HepG2 (cell line): ENCODE data around the gene SLC16A3. TPM values are rescaled to one million over a fixed set of nuclear protein-coding genes. Genes with fewer than 3 reads are reported as not detected.

Experiments used
- AFF4 ChIP-seq: sonication (generic); formaldehyde crosslinking; IDR thresholded peaks from 2 replicates; pipeline ENCODE4 v1.4.0; 2020; ENCODE audit warnings: missing genetic modification reagents
- CSRNP2 ChIP-seq: sonication (generic); formaldehyde crosslinking; conservative IDR thresholded peaks from 2 replicates; pipeline ENCODE4 v1.8.0; 2022; ENCODE audit warnings: low read depth, missing genetic modification reagents
- EP300 ChIP-seq, 3 experiments: sonication (generic) in 1 of 3; formaldehyde crosslinking in 1 of 3; IDR thresholded peaks; 2 replicates each; pipeline versions ENCODE4 v1.5.1 to v1.6.1; 2011 to 2020; ENCODE audit warnings: low read depth in 2 of 3, low read length in 2 of 3, borderline replicate concordance in 1 of 3, improper control_type of control experiment in 1 of 3, mild to moderate bottlenecking in 1 of 3, missing genetic modification reagents in 1 of 3, moderate library complexity in 1 of 3
- HOMEZ ChIP-seq: IDR thresholded peaks from 2 replicates; pipeline ENCODE4 v1.6.1; 2016; ENCODE audit warnings: low read depth
- KDM5B ChIP-seq: sonication (generic); formaldehyde crosslinking; IDR thresholded peaks from 2 replicates; pipeline ENCODE4 v1.4.0; 2020; ENCODE audit warnings: missing genetic modification reagents, mild to moderate bottlenecking, borderline replicate concordance
- KLF16 ChIP-seq, 2 experiments: sonication (generic) in 1 of 2; formaldehyde crosslinking in 1 of 2; IDR thresholded peaks; 2 replicates each; pipeline versions ENCODE4 v1.6.1 to v1.8.0; 2016 to 2023; ENCODE audit warnings: missing genetic modification reagents in 2 of 2, missing compliant biosample characterization in 1 of 2
- RAD21 ChIP-seq: fragments of 450-650 bp; formaldehyde crosslinking; IDR thresholded peaks from 2 replicates; pipeline ENCODE4 v1.5.0; 2020; ENCODE audit warnings: mild to moderate bottlenecking
- ZFP37 ChIP-seq: sonication (generic); formaldehyde crosslinking; IDR thresholded peaks from 2 replicates; pipeline ENCODE4 v1.4.0; 2020; ENCODE audit warnings: missing genetic modification reagents, borderline replicate concordance
- ZNF232 ChIP-seq: sonication (generic); formaldehyde crosslinking; IDR thresholded peaks from 2 replicates; pipeline ENCODE4 v1.4.0; 2020; ENCODE audit warnings: missing genetic modification reagents, borderline replicate concordance
- ZNF354B ChIP-seq: sonication (generic); formaldehyde crosslinking; IDR thresholded peaks from 2 replicates; pipeline ENCODE4 v1.8.0; 2022; ENCODE audit warnings: mild to moderate bottlenecking, missing genetic modification reagents
- ZNF614 ChIP-seq: IDR thresholded peaks from 2 replicates; pipeline ENCODE4 v1.6.1; 2018; ENCODE audit warnings: missing biosample characterization, missing genetic modification reagents, inconsistent platforms, borderline replicate concordance
- ZSCAN30 ChIP-seq: sonication (generic); formaldehyde crosslinking; IDR thresholded peaks from 2 replicates; pipeline ENCODE4 v1.5.0; 2020; ENCODE audit warnings: mild to moderate bottlenecking, missing genetic modification reagents
- polyA plus RNA-seq, 8 experiments: library from polyadenylated mRNA; depleted of rRNA in 3 of 8; stranded (reverse) in 7 of 8; unstranded in 1 of 8; fragments of >200 nt; fragmentation: Illumina TruSeq in 4 of 8; extraction: Trizol in 4 of 8; gene quantifications; 2 replicates each; pipeline versions ENCODE4 v1.2.1 to v1.2.3, GENCODE V29; 2011 to 2016; ENCODE audit warnings: low read depth in 4 of 8, missing spikeins in 1 of 8, mixed read lengths in 1 of 8; ENCODE audit not compliant: insufficient read depth in 1 of 8
- total RNA-seq, 5 experiments: library from RNA; depleted of rRNA; stranded (reverse); fragments of >200 nt; fragmentation: Illumina TruSeq; extraction: Trizol; gene quantifications; 2 replicates each; pipeline ENCODE4 v1.2.3, GENCODE V29; 2016; ENCODE audit warnings: low read depth in 1 of 5
- TF ChIP-seq, protein P1 (sequence below): sonication (generic); formaldehyde crosslinking; conservative IDR thresholded peaks from 2 replicates; pipeline ENCODE4 v1.8.0; 2022; ENCODE audit warnings: missing genetic modification reagents
- TF ChIP-seq, protein P2 (sequence below): sonication (generic); formaldehyde crosslinking; IDR thresholded peaks from 2 replicates; pipeline ENCODE4 v1.4.0; 2020; ENCODE audit warnings: missing genetic modification reagents, borderline replicate concordance

SLC16A3 gene
- total and polyA plus RNA-seq, 2 of the 13 experiments (the other 11 are each of a cell fraction or from before 2014, with no cell fraction given) = 242 to 349 TPM

DNA sequence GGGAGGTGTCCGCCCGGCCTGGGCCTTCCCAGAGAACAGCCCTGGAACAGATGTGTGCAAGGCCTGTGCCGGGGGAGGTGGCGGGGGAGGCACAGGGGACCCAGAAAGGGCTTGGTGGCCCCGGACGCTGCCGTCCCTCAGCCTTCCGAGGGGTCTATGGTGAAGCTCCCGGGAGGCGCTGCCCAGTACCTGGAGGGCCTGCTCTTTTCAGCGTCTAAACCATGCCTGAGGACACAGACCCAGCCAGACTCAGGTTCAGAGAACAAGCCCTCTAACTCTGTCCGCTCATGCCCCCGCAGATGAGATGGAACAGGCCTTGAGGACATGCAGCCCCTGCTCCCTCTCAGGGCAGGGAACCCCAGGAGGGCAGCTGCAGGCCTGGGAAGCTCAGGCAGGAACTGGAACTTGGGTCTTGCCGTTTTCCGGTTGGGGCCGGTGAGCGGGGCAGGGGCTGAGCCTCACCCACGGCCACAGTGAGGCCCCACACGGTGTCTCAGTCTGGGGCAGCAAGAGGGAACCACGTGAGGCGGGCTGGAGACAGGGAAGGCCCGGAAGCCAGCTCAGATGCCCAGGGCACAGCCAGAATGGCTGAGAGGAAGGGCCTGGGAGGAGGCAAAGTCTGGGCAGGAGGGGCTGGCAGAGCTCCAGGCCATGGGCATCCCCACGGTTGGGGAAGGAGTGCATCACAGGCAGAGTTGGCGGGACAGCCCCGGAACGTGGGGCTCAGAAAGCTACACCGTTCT, 12.5 kb downstream of the SLC16A3 start (continued):
- TF ChIP-seq AFF4 (CRISPR knock-in tag) (peak; percentile 91; the same call in 1 of the 2 replicates), CSRNP2 (CRISPR knock-in tag) (no peak; the same call in 1 of the 2 replicates), ZNF232 (CRISPR knock-in tag) (peak; percentile 97), RAD21 (CRISPR knock-in tag) (no peak), ZNF614 (CRISPR knock-in tag) (peak; percentile 88; the same call in 1 of the 2 replicates), ZFP37 (CRISPR knock-in tag) (peak; percentile 29; the same call in 1 of the 2 replicates), KDM5B (peak; percentile 58), HOMEZ (CRISPR knock-in tag) (no peak), EP300 (IDR thresholded peaks at IDR 0.05; ENCODE audit: low read depth in 2 of 2, low read length in 2 of 2) (0 out of 4 replicates have a peak, but pooled peaks of 1 of the 2 experiments have one; percentile 8), EP300 (CRISPR knock-in tag; IDR thresholded peaks at IDR 0.05; ENCODE audit: borderline replicate concordance) (peak; percentile 58; the same call in 1 of the 2 replicates), ZSCAN30 (CRISPR knock-in tag) (no peak), ZNF354B (CRISPR knock-in tag) (no peak; the same call in 1 of the 2 replicates), KLF16 (CRISPR knock-in tag; IDR thresholded peaks at IDR 0.05) (no peak)
- TF ChIP-seq, protein P1, sequence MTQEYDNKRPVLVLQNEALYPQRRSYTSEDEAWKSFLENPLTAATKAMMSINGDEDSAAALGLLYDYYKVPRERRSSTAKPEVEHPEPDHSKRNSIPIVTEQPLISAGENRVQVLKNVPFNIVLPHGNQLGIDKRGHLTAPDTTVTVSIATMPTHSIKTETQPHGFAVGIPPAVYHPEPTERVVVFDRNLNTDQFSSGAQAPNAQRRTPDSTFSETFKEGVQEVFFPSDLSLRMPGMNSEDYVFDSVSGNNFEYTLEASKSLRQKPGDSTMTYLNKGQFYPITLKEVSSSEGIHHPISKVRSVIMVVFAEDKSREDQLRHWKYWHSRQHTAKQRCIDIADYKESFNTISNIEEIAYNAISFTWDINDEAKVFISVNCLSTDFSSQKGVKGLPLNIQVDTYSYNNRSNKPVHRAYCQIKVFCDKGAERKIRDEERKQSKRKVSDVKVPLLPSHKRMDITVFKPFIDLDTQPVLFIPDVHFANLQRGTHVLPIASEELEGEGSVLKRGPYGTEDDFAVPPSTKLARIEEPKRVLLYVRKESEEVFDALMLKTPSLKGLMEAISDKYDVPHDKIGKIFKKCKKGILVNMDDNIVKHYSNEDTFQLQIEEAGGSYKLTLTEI (CRISPR knock-in tag) = no peak
- TF ChIP-seq, protein P2, sequence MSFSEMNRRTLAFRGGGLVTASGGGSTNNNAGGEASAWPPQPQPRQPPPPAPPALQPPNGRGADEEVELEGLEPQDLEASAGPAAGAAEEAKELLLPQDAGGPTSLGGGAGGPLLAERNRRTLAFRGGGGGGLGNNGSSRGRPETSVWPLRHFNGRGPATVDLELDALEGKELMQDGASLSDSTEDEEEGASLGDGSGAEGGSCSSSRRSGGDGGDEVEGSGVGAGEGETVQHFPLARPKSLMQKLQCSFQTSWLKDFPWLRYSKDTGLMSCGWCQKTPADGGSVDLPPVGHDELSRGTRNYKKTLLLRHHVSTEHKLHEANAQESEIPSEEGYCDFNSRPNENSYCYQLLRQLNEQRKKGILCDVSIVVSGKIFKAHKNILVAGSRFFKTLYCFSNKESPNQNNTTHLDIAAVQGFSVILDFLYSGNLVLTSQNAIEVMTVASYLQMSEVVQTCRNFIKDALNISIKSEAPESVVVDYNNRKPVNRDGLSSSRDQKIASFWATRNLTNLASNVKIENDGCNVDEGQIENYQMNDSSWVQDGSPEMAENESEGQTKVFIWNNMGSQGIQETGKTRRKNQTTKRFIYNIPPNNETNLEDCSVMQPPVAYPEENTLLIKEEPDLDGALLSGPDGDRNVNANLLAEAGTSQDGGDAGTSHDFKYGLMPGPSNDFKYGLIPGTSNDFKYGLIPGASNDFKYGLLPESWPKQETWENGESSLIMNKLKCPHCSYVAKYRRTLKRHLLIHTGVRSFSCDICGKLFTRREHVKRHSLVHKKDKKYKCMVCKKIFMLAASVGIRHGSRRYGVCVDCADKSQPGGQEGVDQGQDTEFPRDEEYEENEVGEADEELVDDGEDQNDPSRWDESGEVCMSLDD (CRISPR knock-in tag) = peak; percentile 79; the same call in 1 of the 2 replicates
